ENCODE data around the gene ZNF446.

GRCh38 chr19:58492265-58492664 lies 16.1 kb downstream of the ZNF446 start:
- TF ChIP-seq, protein P1, sequence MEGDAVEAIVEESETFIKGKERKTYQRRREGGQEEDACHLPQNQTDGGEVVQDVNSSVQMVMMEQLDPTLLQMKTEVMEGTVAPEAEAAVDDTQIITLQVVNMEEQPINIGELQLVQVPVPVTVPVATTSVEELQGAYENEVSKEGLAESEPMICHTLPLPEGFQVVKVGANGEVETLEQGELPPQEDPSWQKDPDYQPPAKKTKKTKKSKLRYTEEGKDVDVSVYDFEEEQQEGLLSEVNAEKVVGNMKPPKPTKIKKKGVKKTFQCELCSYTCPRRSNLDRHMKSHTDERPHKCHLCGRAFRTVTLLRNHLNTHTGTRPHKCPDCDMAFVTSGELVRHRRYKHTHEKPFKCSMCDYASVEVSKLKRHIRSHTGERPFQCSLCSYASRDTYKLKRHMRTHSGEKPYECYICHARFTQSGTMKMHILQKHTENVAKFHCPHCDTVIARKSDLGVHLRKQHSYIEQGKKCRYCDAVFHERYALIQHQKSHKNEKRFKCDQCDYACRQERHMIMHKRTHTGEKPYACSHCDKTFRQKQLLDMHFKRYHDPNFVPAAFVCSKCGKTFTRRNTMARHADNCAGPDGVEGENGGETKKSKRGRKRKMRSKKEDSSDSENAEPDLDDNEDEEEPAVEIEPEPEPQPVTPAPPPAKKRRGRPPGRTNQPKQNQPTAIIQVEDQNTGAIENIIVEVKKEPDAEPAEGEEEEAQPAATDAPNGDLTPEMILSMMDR (IDR thresholded peaks at IDR 0.05; ENCODE audit: low read depth, low read length), result no peak
- TF ChIP-seq EZH2phosphoT487 (IDR thresholded peaks at IDR 0.05; ENCODE audit: low read depth), result no peak
